OCI-LY7 (cell line): Measurements from ENCODE around the gene PRRG2. TPM values are rescaled to one million over a fixed set of nuclear protein-coding genes. Genes with fewer than 3 reads are reported as not detected.

Source experiments
- BruUV-seq: library from RNA; stranded (reverse); fragments of 400-500 nt; replicated peaks from 2 replicates; lab custom pipeline; 2021; lab: Mats Ljungman, UMichigan
- CTCF ChIA-PET: fragments of 300-600 bp; sonication (Branson Sonifier 250); formaldehyde crosslinking; loops from one replicate; lab custom pipeline; 2022; ENCODE audit warnings: antibody characterized with exemption; ENCODE audit not compliant: unreplicated experiment; lab: Charles Lee
- POLR2A ChIA-PET: fragments of 300-600 bp; sonication (Branson Sonifier 250); formaldehyde crosslinking; loops from one replicate; lab custom pipeline; 2022; ENCODE audit warnings: antibody characterized with exemption; lab: Charles Lee
- DNase-seq: peaks from one replicate; pipeline ENCODE4 v3.0.0-alpha.2; 2015; ENCODE audit warnings: low spot score
- H2AFZ ChIP-seq: fragments of 200-600 bp; sonication (generic), shearing (Covaris generic); 2 replicates; pipeline ENCODE4 v1.6.1; 2014; ENCODE audit warnings: mild to moderate bottlenecking, antibody characterized with exemption, low read length, moderate library complexity
- H3K27ac ChIP-seq: fragments of 200-600 bp; sonication (generic); 2 replicates; pipeline ENCODE4 v1.5.1; 2014; ENCODE audit warnings: mixed run types, low read depth, mild to moderate bottlenecking, moderate library complexity, low read length, inconsistent platforms; ENCODE audit not compliant: poor library complexity, severe bottlenecking
- H3K36me3 ChIP-seq: fragments of 200-600 bp; sonication (generic); 2 replicates; pipeline ENCODE4 v1.6.1; 2014; ENCODE audit warnings: mild to moderate bottlenecking, antibody characterized with exemption, low read length, moderate library complexity, mixed read lengths; ENCODE audit not compliant: insufficient read depth
- H3K4me1 ChIP-seq: fragments of 200-600 bp; sonication (generic); 2 replicates; pipeline ENCODE4 v1.5.1; 2014; ENCODE audit warnings: mild to moderate bottlenecking, low read length; ENCODE audit not compliant: insufficient read depth, poor library complexity, severe bottlenecking
- H3K4me2 ChIP-seq: fragments of 200-600 bp; sonication (generic); 2 replicates; pipeline ENCODE4 v1.6.1; 2014; ENCODE audit warnings: mild to moderate bottlenecking, low read length
- H3K4me3 ChIP-seq: fragments of 200-600 bp; sonication (generic); 2 replicates; pipeline ENCODE4 v1.5.1; 2014; ENCODE audit warnings: mild to moderate bottlenecking, low read depth, low read length; ENCODE audit not compliant: poor library complexity, severe bottlenecking
- H3K79me2 ChIP-seq: fragments of 200-600 bp; sonication (generic); 2 replicates; pipeline ENCODE4 v1.6.1; 2016; ENCODE audit warnings: low read depth, mild to moderate bottlenecking, low read length, moderate library complexity, mixed read lengths; ENCODE audit not compliant: insufficient read depth
- H3K9me2 ChIP-seq: fragments of 200-600 bp; sonication (generic); 2 replicates; pipeline ENCODE4 v1.6.1; 2016; ENCODE audit warnings: mild to moderate bottlenecking, low read length, mixed read lengths; ENCODE audit not compliant: insufficient read depth
- H3K9me3 ChIP-seq: fragments of 200-600 bp; sonication (generic); 2 replicates; pipeline ENCODE4 v1.6.1; 2014; ENCODE audit warnings: mild to moderate bottlenecking, mixed run types, low read length, mixed read lengths
- H4K20me1 ChIP-seq: fragments of 200-600 bp; sonication (generic); 2 replicates; pipeline ENCODE4 v1.6.1; 2014; ENCODE audit warnings: mild to moderate bottlenecking, antibody characterized with exemption, low read length, moderate library complexity, mixed read lengths; ENCODE audit not compliant: insufficient read depth
- CTCF ChIP-seq: fragments of 200-600 bp; sonication (generic); conservative IDR thresholded peaks from 2 replicates; pipeline ENCODE4 v1.5.1; 2014; ENCODE audit warnings: mild to moderate bottlenecking, antibody characterized with exemption, low read length, moderate library complexity, mixed read lengths
- EZH2phosphoT487 ChIP-seq: fragments of 200-600 bp; sonication (generic); IDR thresholded peaks from 2 replicates; pipeline ENCODE4 v1.6.1; 2018; ENCODE audit warnings: low read depth, borderline replicate concordance, mild to moderate bottlenecking, mixed run types, antibody characterized with exemption, low read length, moderate library complexity, mixed read lengths
- intact Hi-C: fragments of 100-400 bp; cut with micrococcal nuclease; formaldehyde crosslinking; loops from one replicate; pipeline ENCODE4 v1.10.0; 2022; ENCODE audit not compliant: unreplicated experiment
- total RNA-seq, 2 experiments: library from RNA; depleted of rRNA in 1 of 2; stranded (reverse); fragments of >200 nt in 1 of 2; shearing (Covaris generic) in 1 of 2; gene quantifications; 2 replicates each; pipeline ENCODE4 v1.2.3, GENCODE V29; 2014 to 2022

PRRG2 gene
- total RNA-seq, 2 experiments from 2014 or later, result 2.4 to 2.7 TPM

- no peaks in the 10 kb centered on the region for H3K9me2 ChIP-seq
- DNase-seq, result no peak
- intact Hi-C loops, result no loop called here
- no peaks in the 10 kb centered on the region; the same call in 1 of the 2 replicates for H4K20me1 ChIP-seq
- ChIA-PET CTCF (no interaction called here), POLR2A (interaction anchor here (0.6 kb wide), 1 partner anchor 29 kb away, joined by 3 read pairs; no protein-coding TSS in a partner anchor)
- H2AFZ ChIP-seq, result no peak overlapping the region
- no peak overlapping the region for H3K27ac ChIP-seq
- H3K36me3 ChIP-seq, result no peaks in the 10 kb centered on the region
- no peaks in the 10 kb centered on the region for H3K9me3 ChIP-seq
- peaks cover 14% of the 10 kb centered on the region for H3K79me2 ChIP-seq
- H3K4me2 ChIP-seq, result no peak overlapping the region
- peaks cover 12% of the 10 kb centered on the region for H3K4me1 ChIP-seq
- no TSS peak for BruUV-seq
- TF ChIP-seq CTCF (no peak), EZH2phosphoT487 (no peak)
- no peak overlapping the region for H3K4me3 ChIP-seq
Observed at GRCh38 chr19:49637821-49638738, 57.0 kb downstream of the PRRG2 start.

DNA sequence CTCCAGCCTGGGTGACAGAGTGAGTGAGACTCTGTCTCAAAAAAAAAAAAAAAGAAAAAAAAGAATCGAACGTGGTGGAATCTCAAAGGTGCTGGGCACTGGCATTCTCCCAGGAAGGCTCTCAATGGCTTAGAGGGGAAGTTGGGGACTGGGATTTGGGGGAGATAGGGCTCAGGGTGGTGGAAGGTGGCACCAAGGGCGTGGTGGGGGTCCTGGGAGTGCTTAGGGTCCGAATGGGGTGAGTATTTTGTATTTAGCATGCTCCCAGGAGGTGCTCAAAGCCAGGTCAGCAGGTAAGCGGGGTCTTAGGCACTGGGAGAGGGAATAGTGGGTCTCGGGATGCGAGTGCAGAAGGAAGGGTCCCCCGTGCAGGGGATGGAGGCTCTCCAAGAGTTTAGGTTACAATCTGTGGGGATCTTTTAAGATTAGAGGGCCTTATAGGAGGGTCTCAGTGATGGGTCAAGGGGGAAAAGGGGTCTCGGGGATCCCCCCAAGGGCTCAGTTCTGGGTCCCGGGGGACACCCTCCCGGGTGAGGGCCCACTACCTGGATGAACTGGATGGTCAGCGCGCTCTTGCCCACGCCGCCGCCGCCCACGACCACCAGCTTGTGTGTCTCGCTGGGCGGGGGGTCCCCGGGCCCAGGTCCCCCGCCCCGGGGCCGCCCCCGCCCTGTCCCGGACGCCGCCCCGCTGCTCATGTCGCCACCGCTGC, 58.4 kb downstream of the PRRG2 start:
- H3K4me1 ChIP-seq, result peaks cover 21% of the 10 kb centered on the region
- TF ChIP-seq EZH2phosphoT487, result no peak
- TF ChIP-seq CTCF, result no peak
- peak overlapping the region; percentile 90 for H3K4me2 ChIP-seq
- CTCF ChIA-PET, result interaction anchor here (0.5 to 1.7 kb wide), 3 partner anchors 37 to 289 kb away, joined by 4 to 5 read pairs (median 5); no protein-coding TSS in a partner anchor
- no peaks in the 10 kb centered on the region for H3K9me3 ChIP-seq
- no peaks in the 10 kb centered on the region for H3K9me2 ChIP-seq
- H2AFZ ChIP-seq, result peak overlapping the region; percentile 46; the same call in 1 of the 2 replicates
- BruUV-seq, result no TSS peak
- intact Hi-C loops, result loop anchor here (1.0 to 2.0 kb wide), 2 partner anchors 37 to 49 kb away; partner anchors contain the start of gene PRR12
- H3K4me3 ChIP-seq, result peak overlapping the region; percentile 68
- H4K20me1 ChIP-seq, result no peaks in the 10 kb centered on the region; the same call in 1 of the 2 replicates
- H3K36me3 ChIP-seq, result no peaks in the 10 kb centered on the region
- H3K79me2 ChIP-seq, result peaks cover 28% of the 10 kb centered on the region
- POLR2A ChIA-PET, result interaction anchor here (0.8 to 1.6 kb wide), 7 partner anchors 22 to 145 kb away, joined by 3 to 18 read pairs (median 4); partner anchors contain the start of genes CPT1C and PRR12
- no peak for DNase-seq
- H3K27ac ChIP-seq, result no peak overlapping the region
